HG02840 (cell line): Measurements from ENCODE around the gene RAB4A.

Experiments used
- ATAC-seq: cut with Tn5 transposase; IDR thresholded peaks from one replicate; pipeline ENCODE4 v1.9.1; 2021; ENCODE audit warnings: mild to moderate bottlenecking, moderate library complexity, moderate number of reproducible peaks; ENCODE audit not compliant: unreplicated experiment, low FRiP score

The RAB4A gene

DNA sequence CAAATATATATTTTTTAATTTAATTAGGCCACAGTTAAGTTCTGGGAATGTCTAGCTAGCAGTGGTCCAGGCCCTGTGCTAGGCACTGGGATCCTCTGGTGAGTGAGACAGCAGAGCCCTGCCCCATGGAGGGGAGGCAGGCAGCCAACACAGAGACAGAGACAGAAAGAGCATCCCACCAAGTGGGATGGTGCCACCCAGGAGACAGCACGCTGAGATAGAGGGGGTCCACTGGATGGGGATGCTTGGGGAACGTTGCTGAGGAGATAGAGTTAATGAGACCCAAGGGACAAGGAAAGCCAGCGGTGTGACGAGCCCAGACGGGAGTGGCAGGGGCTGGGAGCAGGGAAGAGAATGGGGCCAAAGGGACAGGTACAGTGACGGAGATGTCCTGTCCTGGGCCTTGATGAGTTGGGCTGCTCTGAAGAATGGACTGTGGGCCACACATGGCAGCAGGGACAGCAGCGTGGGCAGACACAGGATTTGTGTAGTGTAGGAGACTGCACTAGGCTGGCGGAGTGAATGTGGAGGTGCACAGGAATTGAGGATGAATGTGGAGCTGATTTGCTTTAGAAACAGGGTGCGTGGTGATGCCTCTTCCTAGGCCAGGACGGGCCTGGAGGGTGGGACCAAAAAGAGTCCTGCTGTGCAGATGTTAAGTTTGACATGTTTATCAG, 22.8 kb downstream of the RAB4A start:
- ATAC-seq, result no peak

DNA sequence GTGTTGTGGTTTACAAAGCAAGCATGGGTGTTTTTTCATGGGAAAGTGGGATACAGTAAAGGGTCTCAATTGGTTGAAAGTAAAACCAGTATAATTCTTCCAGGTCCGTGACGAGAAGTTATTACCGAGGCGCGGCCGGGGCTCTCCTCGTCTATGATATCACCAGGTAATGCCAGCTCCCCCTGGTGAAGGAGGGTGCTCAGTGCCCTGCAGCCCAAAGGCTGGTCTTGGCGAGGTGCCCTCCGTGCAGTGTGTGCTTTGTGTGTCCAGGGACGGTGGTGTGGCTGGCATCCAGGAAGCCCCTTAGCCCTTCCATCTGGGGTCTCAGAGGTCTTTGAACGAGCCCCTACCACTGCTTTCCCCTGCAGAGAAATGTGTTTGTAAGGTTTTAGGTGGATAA, 24.8 kb downstream of the RAB4A start:
- ATAC-seq, result no peak

DNA sequence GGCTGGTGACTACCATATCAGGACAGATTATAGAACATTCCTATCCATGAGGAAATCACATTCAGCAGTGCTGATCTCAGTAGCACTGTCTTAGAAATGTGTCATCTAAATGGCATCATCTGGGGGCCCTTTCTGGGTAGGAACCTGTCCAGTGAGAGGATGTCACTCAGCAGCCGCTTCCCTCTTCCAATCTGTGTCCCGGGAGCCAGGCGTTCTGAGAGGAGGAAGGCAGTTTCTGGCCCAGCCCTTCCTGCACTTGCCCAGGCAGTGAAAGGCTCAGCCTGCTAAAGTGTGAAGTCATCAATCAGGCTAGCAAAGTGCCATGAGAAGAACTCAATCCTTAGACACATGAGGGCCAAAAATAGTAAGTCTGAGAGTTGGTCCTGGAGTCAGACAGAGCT, 25.6 kb downstream of the RAB4A start:
- no peak for ATAC-seq

DNA sequence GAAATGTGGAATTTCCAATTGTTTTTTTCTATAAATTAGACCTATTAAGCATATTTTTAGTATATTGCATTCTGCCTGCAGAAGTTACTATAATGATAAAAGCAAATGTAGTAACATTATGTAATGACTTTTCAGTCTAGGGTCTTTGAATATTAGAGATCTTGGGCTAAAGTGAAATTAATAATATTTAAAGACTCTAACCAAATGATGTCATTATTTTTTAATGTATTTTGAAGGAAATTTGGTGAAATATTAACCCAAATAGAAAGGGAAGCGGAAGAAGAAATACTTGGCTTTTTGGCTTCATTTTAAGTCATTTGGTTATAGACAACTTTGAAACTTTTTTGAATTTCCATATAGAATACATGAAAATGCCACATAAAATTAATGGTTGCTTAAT, 26.8 kb downstream of the RAB4A start:
- no peak for ATAC-seq

DNA sequence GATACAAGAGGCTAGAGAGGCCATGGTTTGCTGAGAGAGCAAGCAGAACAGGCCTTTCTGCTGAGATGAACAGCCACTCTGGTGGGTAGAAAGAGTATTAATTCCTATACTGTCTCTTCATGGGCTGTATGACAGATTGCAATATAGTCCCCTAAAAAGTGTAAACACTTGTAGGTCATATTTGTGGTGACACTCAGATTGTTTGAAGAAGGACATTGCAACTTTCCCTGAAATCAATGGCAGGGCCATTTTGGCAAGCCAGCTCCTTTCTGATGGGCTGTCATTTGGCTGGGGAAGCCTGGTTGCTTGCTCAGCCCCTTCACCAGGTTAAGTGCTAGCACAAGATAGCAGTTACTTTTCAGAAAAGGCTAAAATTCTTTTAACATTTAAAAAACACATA, 27.5 kb downstream of the RAB4A start:
- ATAC-seq, result no peak

DNA sequence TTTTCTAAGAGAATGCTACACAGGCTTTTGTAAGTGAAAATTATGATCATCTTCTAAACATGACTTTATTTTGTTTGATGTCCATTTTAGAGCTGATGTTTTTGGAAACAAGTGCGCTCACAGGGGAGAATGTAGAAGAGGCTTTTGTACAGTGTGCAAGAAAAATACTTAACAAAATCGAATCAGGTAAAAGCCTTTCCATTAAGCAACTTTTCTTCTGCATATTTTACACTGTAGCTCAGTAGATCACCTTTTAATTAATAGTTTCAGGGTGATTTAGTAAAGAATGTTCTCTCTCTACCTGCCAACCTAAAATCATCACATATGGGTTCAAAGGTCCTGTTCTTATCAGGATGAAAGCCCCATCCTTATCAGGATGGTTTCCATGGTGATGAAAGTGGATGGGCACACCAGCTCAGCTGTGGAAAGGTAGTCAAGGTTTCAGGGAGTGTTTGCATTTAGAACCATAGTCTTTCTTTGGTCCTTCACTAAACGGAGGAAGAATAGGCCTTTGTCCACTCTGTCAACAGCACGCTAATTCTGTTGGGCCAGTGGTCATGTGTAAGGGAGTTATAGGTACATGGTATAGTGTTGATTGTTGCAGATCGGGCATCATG, 28.1 kb downstream of the RAB4A start:
- ATAC-seq, result no peak

DNA sequence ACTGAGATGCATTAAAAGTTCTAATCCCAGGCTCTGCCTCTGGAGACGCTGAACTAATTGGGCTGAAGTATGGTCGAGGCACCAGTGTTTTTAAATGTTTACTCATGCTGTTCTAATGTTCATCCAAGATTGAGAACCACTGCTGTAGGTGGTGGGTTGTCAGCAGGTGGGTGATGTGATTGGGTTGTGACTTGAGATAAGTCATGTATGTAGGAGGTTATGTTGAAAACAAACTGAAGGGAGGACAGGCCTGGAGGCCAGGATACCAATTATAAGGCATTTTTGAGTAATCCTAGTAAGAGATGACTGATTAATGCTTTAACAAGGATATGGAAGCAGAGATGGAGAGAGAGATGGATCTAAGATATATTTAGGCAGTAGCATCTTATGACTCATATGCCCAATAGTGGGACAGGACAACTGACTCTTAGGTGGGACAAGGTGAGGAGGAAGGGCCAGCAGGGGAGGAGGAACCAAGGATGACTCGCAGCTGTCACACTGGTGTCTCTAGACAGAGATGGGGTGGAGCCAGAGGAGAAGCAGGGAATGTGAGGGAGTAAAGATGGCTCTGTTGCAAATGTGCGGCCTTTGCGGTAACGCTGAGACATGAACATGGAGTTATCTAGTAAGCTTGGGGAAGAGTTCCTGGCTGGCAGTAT, 29.3 kb downstream of the RAB4A start:
- ATAC-seq, result no peak

DNA sequence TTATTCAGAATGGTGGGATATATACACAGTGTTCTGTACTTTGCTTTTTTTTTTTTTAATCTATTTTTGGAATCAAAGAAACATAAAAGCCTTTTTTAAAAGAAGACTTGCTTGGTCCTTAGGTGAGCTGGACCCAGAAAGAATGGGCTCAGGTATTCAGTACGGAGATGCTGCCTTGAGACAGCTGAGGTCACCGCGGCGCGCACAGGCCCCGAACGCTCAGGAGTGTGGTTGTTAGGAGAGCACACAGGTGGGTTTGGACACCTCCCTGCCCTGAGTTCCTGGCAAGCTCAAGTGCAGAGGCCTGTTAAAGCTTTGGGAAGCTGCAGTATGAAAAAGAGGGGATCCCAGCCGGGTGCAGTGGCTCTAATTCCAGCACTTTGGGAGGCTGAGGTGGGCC, 31.8 kb downstream of the RAB4A start:
- no peak for ATAC-seq

DNA sequence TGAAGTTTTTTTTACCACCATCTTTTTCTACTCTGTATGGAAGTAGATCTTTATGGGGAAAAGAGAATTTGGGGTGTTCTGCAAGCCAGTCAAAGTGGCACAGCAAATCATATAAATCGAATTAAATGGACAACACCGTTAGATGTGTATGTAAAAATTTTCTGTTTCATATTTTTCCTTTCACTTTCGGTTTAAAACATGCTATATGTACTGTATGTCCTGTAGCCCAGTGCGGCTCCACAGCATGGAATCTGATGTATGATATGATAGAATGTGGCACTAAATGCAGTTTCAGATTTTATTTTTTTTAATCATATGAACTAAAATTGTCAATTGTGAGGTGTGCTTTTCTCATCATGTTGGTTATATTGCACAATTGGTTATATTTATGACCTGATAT, 32.9 kb downstream of the RAB4A start:
- no peak for ATAC-seq

DNA sequence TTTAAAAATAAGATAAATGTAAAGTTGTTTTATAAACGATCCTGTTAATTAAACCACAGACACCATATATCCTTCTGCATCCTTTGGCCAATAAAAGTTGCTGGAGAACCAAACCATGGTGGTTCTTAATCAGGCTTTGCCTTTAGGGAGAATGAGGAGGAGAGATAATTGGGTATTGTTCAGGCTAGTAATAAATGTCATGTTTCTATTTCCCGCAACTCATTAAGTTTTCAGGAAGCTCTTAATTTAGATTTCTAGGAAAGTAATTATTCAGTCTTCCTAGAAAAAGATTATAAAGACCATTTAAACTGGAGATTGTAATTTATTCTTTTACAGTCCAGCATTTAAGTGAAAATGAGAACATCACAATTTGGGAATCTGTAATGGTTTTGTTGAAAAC, 34.5 kb downstream of the RAB4A start:
- no peak for ATAC-seq

DNA sequence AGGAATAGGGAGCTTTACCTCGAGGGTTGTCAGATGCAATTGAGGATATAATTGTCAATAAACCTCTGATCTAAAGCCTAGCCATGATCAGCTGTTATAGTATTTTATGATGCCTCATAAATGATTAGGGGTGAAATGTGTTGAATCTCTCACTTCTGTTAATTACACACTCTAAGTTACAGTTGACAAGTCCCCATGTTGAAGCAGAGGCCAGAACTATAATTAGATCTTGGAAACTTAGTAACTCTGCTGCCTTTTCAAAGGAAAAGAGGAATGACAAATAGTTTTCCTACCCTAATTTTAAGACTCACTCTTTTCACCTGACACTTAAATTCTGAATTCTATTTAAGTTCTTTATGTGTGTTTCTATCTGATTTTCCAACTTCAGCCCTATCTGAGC, 38.2 kb downstream of the RAB4A start:
- no peak for ATAC-seq

DNA sequence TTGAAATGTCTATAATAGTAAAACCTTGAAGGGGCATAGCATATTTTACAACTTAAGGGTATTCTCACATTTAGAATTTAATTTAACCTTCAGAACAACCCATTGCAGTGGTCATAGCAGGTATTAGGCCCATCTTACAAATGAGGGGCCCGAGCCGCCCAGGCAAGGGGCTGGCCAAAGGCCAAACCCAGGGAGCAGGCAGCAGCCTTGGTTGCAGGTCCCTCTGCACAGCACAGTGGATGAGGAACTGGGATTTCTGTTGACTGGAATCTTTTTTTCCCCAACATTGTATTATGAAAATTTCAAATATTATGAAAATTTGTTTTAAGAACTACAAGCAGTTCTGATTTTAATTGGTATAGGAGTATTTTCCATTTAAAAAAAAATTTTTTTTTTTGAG, 38.8 kb downstream of the RAB4A start:
- no peak for ATAC-seq

DNA sequence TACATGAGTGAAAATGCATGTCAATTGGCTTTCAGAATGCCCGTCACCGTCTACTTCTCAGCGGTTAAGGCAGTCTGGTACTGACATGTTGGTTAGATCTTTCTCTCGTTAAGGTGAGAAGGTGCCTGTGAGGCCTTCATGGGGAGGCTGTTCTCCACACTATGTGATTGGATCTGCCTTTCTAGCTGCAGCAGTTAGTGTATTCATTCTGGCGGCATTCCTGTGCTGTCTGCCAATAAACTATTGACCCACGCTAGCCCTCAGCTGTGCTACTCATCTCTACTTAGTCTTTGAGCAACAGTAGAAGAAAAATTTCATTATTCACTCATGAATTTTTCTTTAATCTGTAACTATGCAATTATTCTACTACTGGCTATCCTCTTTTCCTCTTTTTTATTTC, 39.9 kb downstream of the RAB4A start:
- no peak for ATAC-seq

DNA sequence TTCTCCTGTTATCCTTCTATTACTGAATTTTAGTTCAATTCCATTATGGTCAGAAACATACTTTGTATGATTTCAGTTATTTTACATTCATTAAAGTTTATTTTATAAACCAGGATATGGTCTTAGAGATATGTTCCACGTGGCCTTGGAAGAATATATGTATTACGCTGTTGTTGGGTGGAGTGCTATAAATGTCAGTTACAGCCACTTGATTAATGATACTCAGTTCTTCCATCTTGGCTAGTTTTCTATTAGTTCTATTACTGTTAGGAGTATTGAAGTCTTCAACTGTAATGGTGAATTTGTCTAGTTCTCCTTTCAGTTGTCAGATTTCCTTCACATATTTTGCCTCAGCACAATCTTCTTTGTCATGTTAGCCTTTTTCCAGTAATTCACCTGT, 45.3 kb downstream of the RAB4A start:
- no peak for ATAC-seq

DNA sequence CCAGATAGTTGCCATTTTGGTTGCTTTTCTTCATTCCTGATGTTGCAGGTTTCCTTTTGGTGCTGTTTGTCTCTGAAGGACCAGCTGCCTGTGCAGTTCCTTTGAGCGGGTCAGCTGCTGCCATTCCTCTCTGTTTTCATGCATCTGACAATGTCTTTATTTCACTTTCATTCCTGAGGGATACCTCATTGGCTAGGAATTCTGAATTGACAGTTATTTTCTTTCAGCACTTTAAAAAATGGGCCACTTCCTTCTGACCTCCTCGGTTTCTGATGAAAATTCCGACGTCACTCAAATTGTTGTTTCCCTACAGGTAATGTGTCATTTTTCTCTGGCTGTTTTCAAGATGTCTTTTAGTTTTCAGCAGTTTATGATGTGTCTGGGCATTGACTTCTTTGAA, 47.1 kb downstream of the RAB4A start:
- ATAC-seq, result no peak

DNA sequence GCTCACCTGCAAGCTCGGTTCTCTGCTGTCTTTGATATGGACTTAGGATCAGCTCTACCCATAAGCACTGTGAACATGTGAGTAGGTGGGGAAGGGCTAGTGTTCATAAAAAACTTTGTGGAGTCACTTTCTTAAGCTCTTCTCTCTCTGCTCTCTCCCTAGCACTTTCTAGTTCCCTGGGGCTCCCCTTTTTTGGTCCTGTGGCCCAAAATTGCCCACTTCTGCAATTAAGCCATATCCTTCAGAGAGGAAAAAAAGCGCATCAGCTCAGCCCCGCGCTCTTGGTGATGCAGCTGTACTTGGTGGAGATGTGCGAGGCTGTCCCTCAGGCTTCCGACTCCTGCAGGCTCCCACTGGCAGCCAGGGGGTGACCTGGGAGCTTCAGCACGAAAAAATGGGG, 48.6 kb downstream of the RAB4A start:
- no peak for ATAC-seq

DNA sequence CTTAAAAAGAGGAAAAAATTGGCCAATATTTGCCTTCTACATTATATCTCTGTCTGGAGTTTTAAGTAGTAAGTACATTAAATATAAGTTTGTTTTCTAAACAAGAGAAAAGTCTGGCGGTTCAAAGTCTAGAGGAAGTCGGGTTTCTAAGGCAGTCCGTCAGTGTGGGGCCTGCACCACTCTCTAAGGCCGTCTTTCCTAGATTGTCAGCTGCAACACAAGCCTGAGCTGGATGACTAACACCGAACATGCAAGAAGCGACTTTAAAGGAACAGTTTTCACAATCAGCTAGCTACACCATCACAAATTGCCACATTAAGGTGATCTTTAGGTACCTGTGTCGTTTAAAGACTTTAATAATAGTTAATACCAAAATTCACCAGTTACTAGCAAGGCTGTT, 52.3 kb downstream of the RAB4A start:
- ATAC-seq, result no peak

DNA sequence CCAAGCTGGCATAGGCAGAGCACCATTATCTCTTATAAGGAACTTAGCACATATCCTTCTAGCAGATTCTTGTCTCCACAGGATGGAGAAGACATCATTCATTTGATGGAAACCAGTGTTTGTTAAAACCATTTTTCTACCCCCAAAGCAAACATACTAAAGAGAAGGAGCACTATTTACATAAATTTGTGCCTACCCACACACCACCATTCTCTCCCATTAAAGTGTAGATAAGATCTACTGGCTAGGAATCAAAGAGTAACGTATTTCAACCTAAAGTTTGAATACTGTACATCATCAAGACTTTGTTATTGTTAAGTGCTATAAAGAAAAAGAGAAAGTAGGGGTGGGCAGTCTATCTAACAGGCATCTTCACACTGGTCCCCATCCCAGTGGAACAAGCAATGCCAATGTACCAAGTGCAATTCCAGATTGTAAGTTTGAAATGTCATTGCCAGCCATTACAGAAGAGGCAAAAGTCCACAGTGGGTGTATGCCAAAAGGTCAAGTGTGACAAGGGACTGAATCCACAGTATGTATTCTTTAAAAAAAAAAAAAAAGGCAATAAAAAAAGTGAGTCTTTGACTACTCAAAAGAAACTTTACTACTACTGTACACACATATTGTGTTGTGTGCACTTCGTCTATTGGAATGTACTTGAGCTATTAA, 53.1 kb downstream of the RAB4A start:
- no peak for ATAC-seq

DNA sequence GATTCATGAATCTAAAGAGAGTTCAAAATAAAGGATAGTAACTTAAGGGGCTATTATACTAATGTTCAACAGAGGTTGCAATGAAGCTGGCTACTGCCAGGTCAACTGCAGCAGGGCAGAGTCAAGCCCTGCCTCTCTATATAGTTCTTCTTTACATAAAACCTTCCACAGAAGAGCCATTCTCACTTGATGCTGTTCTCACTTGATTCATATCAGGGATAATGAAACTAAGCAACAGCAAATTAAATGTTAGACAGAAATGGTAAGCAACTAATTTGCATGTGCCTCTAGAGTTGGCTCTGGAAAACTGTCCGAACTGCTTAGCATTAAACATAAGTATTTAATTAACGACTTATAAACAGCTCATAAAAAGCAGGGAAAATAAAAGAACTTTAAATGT, 54.5 kb downstream of the RAB4A start:
- ATAC-seq, result no peak

DNA sequence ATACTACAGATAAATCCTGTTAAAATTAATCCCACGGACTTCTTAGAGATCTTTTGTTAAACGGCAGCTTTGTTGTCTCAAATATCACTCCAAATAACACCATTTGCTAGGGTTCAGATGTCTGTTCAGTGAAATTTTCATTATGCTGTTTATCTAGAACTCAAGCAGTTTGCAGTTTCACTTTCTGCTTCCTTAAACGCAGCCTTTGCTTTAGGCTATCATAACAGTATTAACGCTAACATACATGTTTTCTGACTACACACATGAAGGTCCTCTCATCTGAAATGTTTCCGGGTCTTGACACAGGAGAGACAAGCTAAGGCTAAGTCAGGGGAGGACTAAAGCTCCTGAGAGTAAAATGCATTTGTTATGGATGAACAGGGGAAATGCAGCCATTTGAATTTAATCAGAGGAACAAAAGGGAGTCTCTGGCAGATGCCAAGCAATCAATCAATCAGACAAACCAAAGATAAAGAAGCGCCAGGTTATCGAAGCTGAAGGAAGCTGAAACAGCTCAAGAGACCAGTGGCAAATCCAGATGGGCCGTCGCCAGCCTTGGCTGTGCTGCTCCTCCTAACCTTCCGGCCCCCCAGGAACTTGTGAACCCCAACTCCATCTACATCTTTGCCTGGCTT, 55.1 kb downstream of the RAB4A start:
- no peak for ATAC-seq

DNA sequence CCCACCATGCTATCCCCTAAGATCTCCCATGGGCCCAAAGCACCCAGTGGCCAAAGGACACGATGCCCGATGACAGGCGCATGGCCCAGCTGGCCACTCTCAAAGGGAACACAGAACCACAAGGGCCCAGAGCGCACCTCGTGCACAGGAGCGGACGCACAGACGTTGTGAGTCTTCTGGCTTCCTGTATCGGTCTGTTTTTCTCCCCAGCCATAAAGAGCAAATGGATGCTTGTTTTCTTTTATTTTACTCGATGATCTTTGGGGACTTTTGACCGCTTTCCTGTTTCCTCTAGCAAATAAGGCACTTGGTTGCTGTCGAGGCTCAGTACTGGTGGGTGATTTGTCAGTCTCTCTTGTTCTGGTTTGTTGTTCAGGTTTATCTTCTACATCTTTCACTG, 55.7 kb downstream of the RAB4A start:
- no peak for ATAC-seq
